Measurements from ENCODE around the gene GBA3.

Gene GBA3

GRCh38 chr4:22695917-22696316 lies 3.2 kb downstream of the GBA3 start:
- no peak for DNase-seq

GRCh38 chr4:22703912-22704311 lies 11.2 kb downstream of the GBA3 start:
- no peak for DNase-seq

- DNase-seq, result no peak
These were observed 14.7 kb downstream of the GBA3 start for GRCh38 chr4:22707390-22707789.

- no peak for DNase-seq
These were observed 16.2 kb downstream of the GBA3 start for GRCh38 chr4:22708961-22709360.

GRCh38 chr4:22712105-22712504 lies 19.4 kb downstream of the GBA3 start:
- no peak for DNase-seq

GRCh38 chr4:22712529-22712928 lies 19.8 kb downstream of the GBA3 start:
- no peak for DNase-seq

GRCh38 chr4:22713841-22714240 lies 21.1 kb downstream of the GBA3 start:
- DNase-seq, result no peak

- DNase-seq, result no peak
These were observed 26.5 kb downstream of the GBA3 start for GRCh38 chr4:22719218-22719617.

GRCh38 chr4:22720091-22720490 lies 27.4 kb downstream of the GBA3 start:
- DNase-seq, result no peak

GRCh38 chr4:22721204-22721603 lies 28.5 kb downstream of the GBA3 start:
- no peak for DNase-seq

- no peak for DNase-seq
These were observed 37.3 kb downstream of the GBA3 start for GRCh38 chr4:22730021-22730420.

GRCh38 chr4:22733816-22734215 lies 41.1 kb downstream of the GBA3 start:
- no peak for DNase-seq

- DNase-seq, result no peak
These were observed 44.2 kb downstream of the GBA3 start for GRCh38 chr4:22736912-22737311.

- no peak for DNase-seq
These were observed 47.2 kb downstream of the GBA3 start for GRCh38 chr4:22739968-22740367.

- no peak for DNase-seq
These were observed 49.0 kb downstream of the GBA3 start for GRCh38 chr4:22741744-22742143.

GRCh38 chr4:22743290-22743689 lies 50.6 kb downstream of the GBA3 start:
- no peak for DNase-seq

GRCh38 chr4:22744478-22745062 lies 51.8 kb downstream of the GBA3 start:
- DNase-seq, result no peak

GRCh38 chr4:22745234-22745633 lies 52.5 kb downstream of the GBA3 start:
- no peak for DNase-seq

GRCh38 chr4:22754116-22754515 lies 61.4 kb downstream of the GBA3 start:
- no peak for DNase-seq

- no peak for DNase-seq
These were observed 69.8 kb downstream of the GBA3 start for GRCh38 chr4:22762548-22762947.

- DNase-seq, result no peak
These were observed 71.4 kb downstream of the GBA3 start for GRCh38 chr4:22764183-22764582.

- DNase-seq, result no peak
These were observed 73.3 kb downstream of the GBA3 start for GRCh38 chr4:22766068-22766467.

GRCh38 chr4:22778547-22779163 lies 85.9 kb downstream of the GBA3 start:
- no peak for DNase-seq

GRCh38 chr4:22780317-22780716 lies 87.6 kb downstream of the GBA3 start:
- no peak for DNase-seq

- no peak for DNase-seq
These were observed 88.1 kb downstream of the GBA3 start for GRCh38 chr4:22780797-22781196.
